WERI-Rb-1 (cell line): Measurements from ENCODE around the gene FAM43A.

ENCODE experiments used
- DNase-seq: peaks from one replicate; pipeline ENCODE4 v3.0.0-alpha.2; 2020
- H3K27ac ChIP-seq: fragments of 250-450 bp; sonication (Bioruptor Pico); 2 replicates; pipeline ENCODE4 v1.5.1; 2020; ENCODE audit warnings: mild to moderate bottlenecking, moderate library complexity
- H3K27me3 ChIP-seq: fragments of 250-450 bp; sonication (Bioruptor Pico); 2 replicates; pipeline ENCODE4 v1.5.1; 2021; ENCODE audit warnings: mild to moderate bottlenecking, low read depth, moderate library complexity; ENCODE audit not compliant: insufficient read depth, severe bottlenecking
- H3K36me3 ChIP-seq: fragments of 250-450 bp; sonication (Bioruptor Pico); 2 replicates; pipeline ENCODE4 v1.5.1; 2020; ENCODE audit warnings: mild to moderate bottlenecking, moderate library complexity
- H3K4me3 ChIP-seq: 2 replicates; pipeline ENCODE4 v1.5.1; 2011; ENCODE audit warnings: low read depth, mild to moderate bottlenecking, control low read depth, low read length
- H3K9me3 ChIP-seq: fragments of 250-450 bp; sonication (Bioruptor Pico); 2 replicates; pipeline ENCODE4 v1.5.1; 2021; ENCODE audit warnings: mild to moderate bottlenecking, moderate library complexity; ENCODE audit not compliant: severe bottlenecking
- CTCF ChIP-seq: IDR thresholded peaks from 2 replicates; pipeline ENCODE4 v1.5.1; 2011; ENCODE audit warnings: low read depth, mild to moderate bottlenecking, control low read depth, inconsistent platforms, low read length

Gene FAM43A

GRCh38 chr3:194671900-194672808, 13.5 kb upstream of the FAM43A start, which contains the start of gene LSG1:
Gene LSG1 (minus strand): TSS chr3:194672191. CDS start chr3:194672162, 29 bp downstream.
- Histone ChIP-seq H3K27me3 (no peaks in the 10 kb centered on the region), H3K9me3 (no peaks in the 10 kb centered on the region), H3K36me3 (no peaks in the 10 kb centered on the region; the same call in 1 of the 2 replicates), H3K27ac (peak within 1 kb of the TSS; percentile 97), H3K4me3 (peak within 1 kb of the TSS; percentile 94)
- TF ChIP-seq CTCF, result no peak
- DNase-seq, result peak; percentile 80

GRCh38 chr3:194672876-194673275, 12.8 kb upstream of the FAM43A start:
- Histone ChIP-seq H3K4me3 (peak overlapping the region; percentile 94), H3K9me3 (no peaks in the 10 kb centered on the region), H3K36me3 (no peaks in the 10 kb centered on the region; the same call in 1 of the 2 replicates), H3K27me3 (no peaks in the 10 kb centered on the region), H3K27ac (peak overlapping the region; percentile 97)
- no peak for DNase-seq
- TF ChIP-seq CTCF, result no peak

GRCh38 chr3:194673761-194674160, 11.9 kb upstream of the FAM43A start:
- Histone ChIP-seq H3K27me3 (no peaks in the 10 kb centered on the region), H3K9me3 (no peaks in the 10 kb centered on the region), H3K4me3 (no peak overlapping the region), H3K27ac (no peak overlapping the region), H3K36me3 (no peaks in the 10 kb centered on the region; the same call in 1 of the 2 replicates)
- DNase-seq, result no peak
- no peak for TF ChIP-seq CTCF

- no peaks in the 10 kb centered on the region for H3K36me3 ChIP-seq
- H3K27me3 ChIP-seq, result no peaks in the 10 kb centered on the region
- H3K9me3 ChIP-seq, result no peaks in the 10 kb centered on the region
- no peak overlapping the region for H3K4me3 ChIP-seq
- DNase-seq, result no peak
- no peak overlapping the region for H3K27ac ChIP-seq
- TF ChIP-seq CTCF, result no peak
Observed at GRCh38 chr3:194675081-194675640, 10.5 kb upstream of the FAM43A start.

- no peak for TF ChIP-seq CTCF
- no peaks in the 10 kb centered on the region for H3K9me3 ChIP-seq
- H3K4me3 ChIP-seq, result no peak overlapping the region
- H3K36me3 ChIP-seq, result no peaks in the 10 kb centered on the region
- H3K27me3 ChIP-seq, result no peaks in the 10 kb centered on the region
- no peak overlapping the region for H3K27ac ChIP-seq
- DNase-seq, result no peak
Observed at GRCh38 chr3:194675680-194676079, 10.0 kb upstream of the FAM43A start.
